NB4 (cell line): Measurements from ENCODE around the gene IKZF3.

Source experiments
- DNase-seq: peaks from one replicate; pipeline ENCODE4 v3.0.0; 2010; ENCODE audit warnings: low read depth
- H3K4me3 ChIP-seq: one replicate; pipeline ENCODE4 v1.5.1; 2011; ENCODE audit warnings: mild to moderate bottlenecking, low read depth, low read length, moderate library complexity
- CTCF ChIP-seq: IDR thresholded peaks from one replicate; pipeline ENCODE4 v1.5.1; 2012; ENCODE audit warnings: low read depth, low read length
- MAX ChIP-seq: IDR thresholded peaks from 2 replicates; pipeline ENCODE4 v1.6.1; 2011; ENCODE audit warnings: low read depth, low read length
- MYC ChIP-seq: IDR thresholded peaks from 2 replicates; pipeline ENCODE4 v1.6.1; 2011; ENCODE audit warnings: low read depth, low read length
- POLR2A ChIP-seq: IDR thresholded peaks from 2 replicates; pipeline ENCODE4 v1.6.1; 2011; ENCODE audit warnings: mild to moderate bottlenecking; ENCODE audit not compliant: insufficient read length; ENCODE audit errors: extremely low read depth

The IKZF3 gene

GRCh38 chr17:39836117-39836516 is 28.0 kb downstream of the IKZF3 start:
- H3K4me3 ChIP-seq: no peak overlapping the region
- DNase-seq: no peak
- TF ChIP-seq MYC: no peak
- no peak for TF ChIP-seq POLR2A

GRCh38 chr17:39835038-39835786 is 28.9 kb downstream of the IKZF3 start:
- no peak for DNase-seq
- no peak overlapping the region for H3K4me3 ChIP-seq
- TF ChIP-seq MYC (no peak), CTCF (no peak), POLR2A (no peak), MAX (no peak)

GRCh38 chr17:39834017-39834416 is 30.1 kb downstream of the IKZF3 start:
- DNase-seq: no peak
- TF ChIP-seq MYC: no peak
- TF ChIP-seq MAX: no peak
- TF ChIP-seq CTCF: no peak
- TF ChIP-seq POLR2A: no peak
- no peak overlapping the region for H3K4me3 ChIP-seq

- no peak for TF ChIP-seq CTCF
- no peak for TF ChIP-seq POLR2A
- no peak for TF ChIP-seq MAX
- no peak for TF ChIP-seq MYC
- no peak for DNase-seq
- no peak overlapping the region for H3K4me3 ChIP-seq
Observed at GRCh38 chr17:39831588-39831987, 32.5 kb downstream of the IKZF3 start.

- no peak for DNase-seq
- H3K4me3 ChIP-seq: no peak overlapping the region
- TF ChIP-seq POLR2A: no peak
- no peak for TF ChIP-seq MYC
- no peak for TF ChIP-seq MAX
- no peak for TF ChIP-seq CTCF
Observed at GRCh38 chr17:39828443-39828842, 35.7 kb downstream of the IKZF3 start.

- H3K4me3 ChIP-seq: no peak overlapping the region
- DNase-seq: no peak
- TF ChIP-seq CTCF (no peak), MYC (no peak), POLR2A (no peak), MAX (no peak)
Observed at GRCh38 chr17:39826334-39826733, 37.8 kb downstream of the IKZF3 start.
